GM21515 (cell line): ENCODE results near the gene BTG4.

Source experiments
- ATAC-seq: cut with Tn5 transposase; IDR thresholded peaks from one replicate; pipeline ENCODE4 v1.9.1; 2021; ENCODE audit not compliant: unreplicated experiment

The BTG4 gene

GRCh38 chr11:111456859-111457730, 55.1 kb downstream of the BTG4 start:
- no peak for ATAC-seq

DNA sequence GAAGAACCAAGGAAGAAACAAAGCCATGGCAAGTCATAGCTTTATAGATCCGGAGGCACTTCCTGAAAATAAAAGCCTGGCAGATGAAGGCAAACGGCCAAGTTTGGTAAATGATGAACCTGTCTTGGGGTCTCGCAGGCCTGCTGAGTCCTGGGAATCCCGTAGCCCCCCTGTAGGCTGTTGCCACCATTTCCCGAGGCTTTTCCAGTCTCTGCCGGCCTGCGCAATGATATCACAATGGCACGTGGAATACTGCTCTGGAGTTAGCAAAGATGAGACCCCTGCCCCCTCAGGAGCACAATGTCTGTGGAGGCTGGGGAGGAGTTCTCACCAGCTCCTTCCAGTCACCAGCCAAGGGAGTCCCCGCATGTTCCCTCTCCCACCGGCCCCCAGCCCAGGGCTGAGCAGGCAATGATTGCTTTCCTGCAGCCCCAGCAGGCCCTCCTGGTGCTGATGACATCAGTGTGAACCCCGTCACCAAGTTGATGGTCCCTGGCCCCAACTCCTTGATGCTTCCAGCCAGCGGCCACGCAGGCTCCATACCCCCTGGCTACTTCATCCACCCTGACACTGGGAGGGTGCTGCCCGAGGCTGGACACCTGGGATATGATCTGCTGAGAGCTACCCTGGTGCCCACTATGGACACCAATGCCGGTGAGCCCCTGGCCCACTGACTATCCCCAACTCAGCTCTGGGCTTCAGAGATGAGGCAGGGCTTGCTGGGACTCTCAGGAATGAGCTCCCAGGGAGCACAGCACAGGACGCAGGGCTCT, 55.9 kb downstream of the BTG4 start:
- ATAC-seq, result no peak

GRCh38 chr11:111455291-111456085, 56.7 kb downstream of the BTG4 start:
- ATAC-seq, result no peak

GRCh38 chr11:111454561-111455192, 57.5 kb downstream of the BTG4 start:
- no peak for ATAC-seq

- no peak for ATAC-seq
Observed at GRCh38 chr11:111452817-111453552, 59.2 kb downstream of the BTG4 start.

DNA sequence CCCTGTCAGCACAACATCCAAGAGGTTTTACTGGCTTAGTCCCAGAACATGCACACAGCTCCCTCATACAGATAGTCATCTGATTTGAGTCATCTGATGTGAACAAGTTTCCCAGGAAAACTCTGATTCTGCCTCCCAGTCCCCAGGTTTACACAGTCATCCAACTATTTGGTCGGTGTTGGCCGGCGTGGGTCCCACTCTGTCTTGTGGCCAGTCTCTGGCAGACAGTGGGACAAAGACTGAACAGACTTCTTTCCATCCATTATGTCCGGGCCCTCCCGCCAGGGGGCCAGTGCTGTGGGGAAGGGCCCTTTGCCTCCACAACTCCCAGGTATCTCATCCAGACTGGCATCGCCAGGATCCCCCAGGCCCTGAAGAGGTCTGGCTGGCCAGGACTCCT, 60.0 kb downstream of the BTG4 start:
- no peak for ATAC-seq

- ATAC-seq, result peak; percentile 73
Observed at GRCh38 chr11:111450480-111451320, 61.5 kb downstream of the BTG4 start.

DNA sequence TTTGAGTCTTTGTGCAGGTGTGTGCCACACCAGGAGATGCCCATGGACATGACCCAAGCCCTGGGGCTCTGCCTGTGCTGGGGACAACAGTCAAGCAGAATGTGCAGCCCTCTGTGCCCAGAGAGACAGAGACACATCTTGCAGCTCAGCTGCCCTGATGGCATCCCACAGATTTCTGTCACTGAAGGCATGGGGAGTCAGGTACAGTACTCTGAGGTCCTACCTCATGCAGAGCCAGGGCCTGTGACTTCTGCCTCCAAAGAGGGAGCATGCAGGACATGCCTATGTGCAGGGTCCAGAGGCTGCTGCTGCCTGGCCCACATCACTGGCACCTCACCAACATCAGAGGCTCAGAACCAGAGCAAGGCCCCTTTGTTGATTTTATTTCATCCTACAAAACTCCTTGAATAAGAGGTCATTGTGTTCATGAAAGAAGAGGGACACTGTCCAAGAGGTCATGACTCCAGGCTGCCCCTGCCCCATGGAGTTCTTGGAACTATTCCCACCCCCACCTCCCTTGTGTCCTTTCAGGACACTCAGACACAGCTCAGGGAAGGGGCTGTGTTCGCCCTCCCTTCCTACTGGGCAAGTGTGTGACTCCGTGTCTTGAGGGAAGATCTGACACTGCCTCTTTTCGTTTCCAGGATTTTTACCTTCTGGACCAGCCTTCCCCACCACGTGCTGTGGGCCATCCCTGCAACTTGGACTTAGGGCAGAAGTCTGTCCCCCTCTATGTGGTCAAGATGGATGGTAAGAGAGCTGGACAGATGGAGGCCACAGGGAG, 62.3 kb downstream of the BTG4 start:
- ATAC-seq, result no peak

GRCh38 chr11:111448831-111449557, 63.2 kb downstream of the BTG4 start:
- no peak for ATAC-seq

DNA sequence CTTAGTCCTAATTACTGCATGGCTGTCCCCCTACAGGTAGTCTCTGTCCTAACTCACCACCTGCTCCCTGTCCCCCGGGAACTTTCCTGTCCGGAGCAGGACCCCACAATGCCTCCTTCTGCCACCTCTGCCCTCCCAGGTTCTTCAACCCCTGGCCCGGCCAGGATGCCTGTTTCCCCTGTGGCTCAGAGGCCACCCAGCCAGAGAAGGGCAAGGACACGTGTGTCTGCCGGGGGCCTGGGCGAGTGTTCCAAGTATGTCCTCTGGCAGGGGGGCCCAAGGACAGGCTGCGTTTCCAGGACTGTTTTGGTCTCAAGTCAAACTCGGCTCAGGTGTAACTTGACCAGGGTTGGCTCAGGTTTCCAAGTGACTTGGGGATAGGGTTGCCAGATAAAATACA, 63.8 kb downstream of the BTG4 start:
- no peak for ATAC-seq

- no peak for ATAC-seq
Observed at GRCh38 chr11:111447931-111448330, 64.3 kb downstream of the BTG4 start.

DNA sequence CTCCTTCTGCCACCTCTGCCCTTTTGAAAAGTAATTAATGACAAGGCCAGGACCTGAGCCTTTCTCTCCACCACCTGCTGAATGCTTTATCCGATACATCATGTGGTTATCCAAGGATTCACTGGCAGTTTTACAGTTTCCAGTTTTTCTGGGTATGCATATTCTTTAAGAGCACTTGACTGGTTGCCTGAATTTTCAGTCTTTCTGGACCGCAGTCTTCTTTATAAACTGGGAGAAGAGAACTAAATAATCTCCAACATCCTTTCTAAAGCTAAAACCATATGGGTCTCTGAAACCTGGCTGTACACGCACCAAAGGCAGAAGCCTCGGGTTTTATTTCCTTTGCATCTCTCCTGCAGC, 65.1 kb downstream of the BTG4 start:
- ATAC-seq, result no peak

DNA sequence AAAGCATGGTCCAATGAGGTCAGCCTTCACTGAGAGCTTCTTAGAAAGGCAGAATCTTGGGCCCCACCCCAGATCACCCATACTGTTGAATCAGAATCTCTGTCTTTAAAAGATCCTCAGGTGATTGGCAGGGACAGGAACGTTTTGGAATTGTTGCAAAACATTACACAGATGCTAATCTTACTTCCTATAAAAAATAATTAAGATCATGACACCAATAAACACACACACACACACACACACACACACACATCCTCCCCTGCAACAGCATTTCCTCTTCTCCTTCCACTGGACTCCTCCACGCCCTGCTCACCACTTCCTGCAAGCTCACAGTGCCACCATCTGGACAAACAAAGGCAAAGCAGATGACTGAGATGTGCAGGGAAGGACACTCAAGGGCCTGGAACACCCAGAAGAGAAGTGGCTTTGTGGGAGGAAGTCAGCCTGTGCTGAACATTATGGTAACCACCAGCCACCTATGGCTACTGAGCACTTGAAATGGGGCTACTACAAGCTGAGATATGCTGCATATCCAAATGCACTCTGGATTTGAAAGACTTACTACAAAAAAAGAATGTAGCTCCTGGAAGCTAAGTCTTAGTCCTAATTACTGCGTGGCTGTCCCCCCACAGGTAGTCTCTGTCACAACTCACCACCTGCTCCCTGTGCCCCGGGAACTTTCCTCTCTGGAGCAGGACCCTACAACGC, 65.6 kb downstream of the BTG4 start:
- peak; percentile 94 for ATAC-seq

GRCh38 chr11:111445586-111445985, 66.6 kb downstream of the BTG4 start:
- ATAC-seq, result no peak
